Keratinocyte (primary cell): ENCODE measurements around the gene CBFA2T3. TPM values are rescaled to one million over a fixed set of nuclear protein-coding genes. Genes with fewer than 3 reads are reported as not detected.

Experiments
- DNase-seq: peaks from one replicate; pipeline ENCODE4 v3.0.0-alpha.2; 2011; ENCODE audit warnings: low read depth, missing footprints, low spot score
- FAIRE-seq: peaks from 2 replicates; lab custom pipeline; 2011; peaks lifted over from hg19 to GRCh38; lab: Jason Lieb, UNC
- H2AFZ ChIP-seq: 2 replicates; pipeline ENCODE4 v1.6.0; 2012; ENCODE audit warnings: low read length, control low read depth, inconsistent platforms; ENCODE audit not compliant: control insufficient read depth
- H3K27ac ChIP-seq: 2 replicates; pipeline ENCODE4 v1.5.1; 2011; ENCODE audit warnings: low read length; ENCODE audit not compliant: control insufficient read depth, insufficient read depth
- H3K27me3 ChIP-seq: 3 replicates; pipeline ENCODE4 v1.6.0; 2011; ENCODE audit warnings: low read length; ENCODE audit not compliant: control insufficient read depth, insufficient read depth; ENCODE audit errors: extremely low read depth
- H3K36me3 ChIP-seq, 2 experiments: 2 replicates in 1 of 2; 3 replicates in 1 of 2; pipeline ENCODE4 v1.5.1; 2011; ENCODE audit warnings: low read length in 2 of 2, mild to moderate bottlenecking in 1 of 2; ENCODE audit not compliant: control insufficient read depth in 2 of 2, insufficient read depth in 2 of 2; ENCODE audit errors: extremely low read depth in 1 of 2
- H3K4me1 ChIP-seq: 3 replicates; pipeline ENCODE4 v1.5.1; 2011; ENCODE audit warnings: low read length; ENCODE audit not compliant: control insufficient read depth, insufficient read depth; ENCODE audit errors: extremely low read depth
- H3K4me2 ChIP-seq: 3 replicates; pipeline ENCODE4 v1.6.0; 2011; ENCODE audit warnings: low read depth, low read length; ENCODE audit not compliant: control insufficient read depth, insufficient read depth; ENCODE audit errors: extremely low read depth
- H3K4me3 ChIP-seq, 3 experiments: fragments of 200-600 bp in 1 of 3; sonication (generic) in 1 of 3; 2 replicates in 2 of 3; 3 replicates in 1 of 3; pipeline ENCODE4 v1.5.1; 2011 to 2016; ENCODE audit warnings: low read length in 3 of 3, mild to moderate bottlenecking in 3 of 3, control low read depth in 2 of 3, inconsistent platforms in 1 of 3, low read depth in 1 of 3, mixed read lengths in 1 of 3, mixed run types in 1 of 3, moderate library complexity in 1 of 3; ENCODE audit not compliant: control insufficient read depth in 2 of 3, insufficient read depth in 2 of 3; ENCODE audit errors: extremely low read depth in 1 of 3
- H3K79me2 ChIP-seq: 2 replicates; pipeline ENCODE4 v1.6.0; 2012; ENCODE audit warnings: low read length; ENCODE audit not compliant: control insufficient read depth, insufficient read depth
- H3K9ac ChIP-seq: 3 replicates; pipeline ENCODE4 v1.6.0; 2011; ENCODE audit warnings: low read length; ENCODE audit not compliant: control insufficient read depth, insufficient read depth; ENCODE audit errors: extremely low read depth
- H3K9me1 ChIP-seq: 3 replicates; pipeline ENCODE4 v1.6.0; 2011; ENCODE audit warnings: low read length; ENCODE audit not compliant: control insufficient read depth, insufficient read depth; ENCODE audit errors: extremely low read depth
- H3K9me3 ChIP-seq: 2 replicates; pipeline ENCODE4 v1.5.1; 2012; ENCODE audit warnings: low read depth, low read length; ENCODE audit not compliant: control insufficient read depth
- H4K20me1 ChIP-seq: 3 replicates; pipeline ENCODE4 v1.6.0; 2011; ENCODE audit warnings: low read length; ENCODE audit not compliant: control insufficient read depth, insufficient read depth; ENCODE audit errors: extremely low read depth
- CTCF ChIP-seq, 3 experiments: IDR thresholded peaks in 1 of 3; conservative IDR thresholded peaks in 1 of 3; optimal IDR thresholded peaks in 1 of 3; 2 replicates in 2 of 3; 3 replicates in 1 of 3; pipeline versions ENCODE3 to v1.5.1; 2011; ENCODE audit warnings: low read length in 3 of 3, mild to moderate bottlenecking in 3 of 3, moderate library complexity in 2 of 3, control low read depth in 1 of 3, inconsistent platforms in 1 of 3; ENCODE audit not compliant: insufficient read depth in 2 of 3; ENCODE audit errors: extremely low read depth in 1 of 3
- EZH2 ChIP-seq: IDR thresholded peaks from one replicate; pipeline ENCODE4 v1.6.1; 2012; ENCODE audit warnings: inconsistent platforms, mild to moderate bottlenecking, low read length, moderate library complexity
- dilution Hi-C: fragments of 300-500 bp; cut with MboI; formaldehyde crosslinking; loops from one replicate; pipeline ENCODE4 v1.7.0; 2020; ENCODE audit warnings: low sequenced_read_pairs; ENCODE audit not compliant: extremely low pct_ligation_motif_present
- polyA plus RNA-seq, 5 experiments: library from polyadenylated mRNA; depleted of rRNA in 3 of 5; stranded (reverse) in 3 of 5; stranded (forward) in 1 of 5; unstranded in 1 of 5; fragments of >200 nt; gene quantifications; 1 replicate in 1 of 5; 2 replicates in 3 of 5; 3 replicates in 1 of 5; pipeline versions ENCODE4 v1.2.1 to v1.2.3, GENCODE V29; 2011 to 2012; ENCODE audit warnings: missing spikeins in 2 of 5, low read depth in 1 of 5, low replicate concordance in 1 of 5

CBFA2T3 gene
- polyA plus RNA-seq, 1 donor (not counting 4 experiments of a cell fraction or from before 2014, with no cell fraction given) = 0.08 TPM

GRCh38 chr16:88941913-88942909, 34.8 kb downstream of the CBFA2T3 start:
- peak; percentile 90 for TF ChIP-seq EZH2
- TF ChIP-seq CTCF (optimal IDR thresholded peaks at IDR 0.05 in 1 of 3, IDR thresholded peaks at IDR 0.05 in 1 of 3, conservative IDR thresholded peaks at IDR 0.05 in 1 of 3; ENCODE audit: extremely low read depth in 1 of 3, insufficient read depth in 2 of 3, low read length in 3 of 3) = peak in 2 of 3 experiments; percentile 54 to 77
- Histone ChIP-seq H3K4me3 (no peak overlapping the region), H3K27ac (no peak overlapping the region), H3K79me2 (no peaks in the 10 kb centered on the region), H2AFZ (no peak overlapping the region), H4K20me1 (no peaks in the 10 kb centered on the region), H3K4me2 (no peak overlapping the region), H3K9me1 (no peaks in the 10 kb centered on the region), H3K9me3 (no peaks in the 10 kb centered on the region), H3K4me1 (no peaks in the 10 kb centered on the region), H3K36me3 (no peaks in the 10 kb centered on the region), H3K9ac (no peak overlapping the region), H3K27me3 (peaks cover 59% of the 10 kb centered on the region)
- FAIRE-seq (no peak), DNase-seq (no peak)
- dilution Hi-C loops = no loop called here

- H3K36me3 ChIP-seq = no peaks in the 10 kb centered on the region
- no peak overlapping the region for H2AFZ ChIP-seq
- no peak overlapping the region for H3K4me3 ChIP-seq
- no peaks in the 10 kb centered on the region for H3K79me2 ChIP-seq
- H3K9ac ChIP-seq = no peak overlapping the region
- no peak overlapping the region for H3K4me2 ChIP-seq
- no peaks in the 10 kb centered on the region for H4K20me1 ChIP-seq
- H3K4me1 ChIP-seq = peaks cover under 1% of the 10 kb centered on the region
- H3K9me1 ChIP-seq = no peaks in the 10 kb centered on the region
- H3K27me3 ChIP-seq = peaks cover 70% of the 10 kb centered on the region
- no peaks in the 10 kb centered on the region for H3K9me3 ChIP-seq
- DNase-seq (no peak), FAIRE-seq (no peak)
- TF ChIP-seq EZH2 (peak; percentile 30), CTCF (optimal IDR thresholded peaks at IDR 0.05 in 1 of 3, IDR thresholded peaks at IDR 0.05 in 1 of 3, conservative IDR thresholded peaks at IDR 0.05 in 1 of 3; ENCODE audit: extremely low read depth in 1 of 3, insufficient read depth in 2 of 3, low read length in 3 of 3) (no peak)
- dilution Hi-C loops = no loop called here
- no peak overlapping the region for H3K27ac ChIP-seq
Observed at GRCh38 chr16:88940862-88941817, 35.9 kb downstream of the CBFA2T3 start.
